RKO (cell line): ENCODE results near the gene ARHGEF37.

ENCODE experiments used
- DNase-seq: peaks from one replicate; pipeline ENCODE4 v3.0.0-alpha.2; 2016; ENCODE audit warnings: low spot score

The ARHGEF37 gene

DNA sequence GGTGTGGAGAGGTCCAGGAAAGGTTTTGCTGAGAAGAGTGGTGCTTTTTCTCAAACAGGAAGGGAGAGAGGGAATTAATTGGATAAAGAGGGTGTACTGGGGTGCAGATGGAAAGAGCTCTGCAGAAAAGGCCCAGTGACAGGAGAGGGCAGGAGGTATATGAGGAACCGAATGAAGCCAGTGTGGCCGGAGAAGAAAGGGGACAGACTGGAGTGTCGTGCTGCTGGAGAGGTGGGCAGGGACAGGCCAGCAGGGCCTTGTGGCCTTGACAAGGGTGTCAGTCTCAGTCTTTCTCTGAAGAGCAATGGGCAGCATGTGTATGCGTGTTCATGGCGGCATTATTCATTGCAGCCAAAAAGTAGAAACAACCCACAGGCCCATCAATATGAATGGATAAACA is 48.1 kb downstream of the ARHGEF37 start:
- no peak for DNase-seq

DNA sequence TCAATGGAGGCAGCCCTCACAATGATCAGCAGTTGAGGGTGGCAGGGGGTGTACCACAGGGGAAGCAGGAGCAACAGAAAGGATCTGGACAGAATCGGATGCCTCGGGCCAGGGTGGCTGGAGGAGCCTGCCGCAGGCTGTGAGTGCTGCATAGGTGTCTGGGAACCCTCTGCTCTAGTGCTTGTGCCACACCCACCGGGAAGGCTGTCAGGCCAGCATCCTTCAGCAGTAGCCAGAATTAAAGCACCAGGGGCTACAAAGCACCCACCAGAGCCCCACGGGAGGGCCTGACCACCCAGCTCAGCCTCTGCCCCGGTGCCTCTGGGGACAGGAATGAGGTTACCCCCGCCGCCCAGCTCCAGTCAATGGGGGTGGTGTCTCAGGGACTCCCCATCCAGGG is 49.0 kb downstream of the ARHGEF37 start:
- no peak for DNase-seq

DNA sequence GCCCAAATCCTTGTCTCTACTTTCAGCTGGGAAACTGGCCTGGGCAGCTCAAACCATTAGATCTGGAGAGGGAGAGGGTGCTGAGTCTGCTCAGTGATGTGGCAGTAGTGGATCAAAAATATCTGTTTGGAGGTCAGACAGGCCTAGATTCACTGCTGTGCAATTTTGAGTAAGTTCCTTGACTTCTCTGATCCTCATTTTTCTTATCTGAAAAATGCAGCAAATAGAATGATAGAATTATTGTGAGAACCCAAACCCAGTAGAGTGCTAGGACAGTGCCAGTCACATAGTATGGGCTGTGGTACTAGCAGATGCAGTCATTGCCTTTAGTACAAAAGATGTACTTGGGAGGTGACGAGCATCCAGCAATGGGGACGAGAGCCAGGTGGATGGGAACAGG is 50.2 kb downstream of the ARHGEF37 start:
- DNase-seq, result no peak

DNA sequence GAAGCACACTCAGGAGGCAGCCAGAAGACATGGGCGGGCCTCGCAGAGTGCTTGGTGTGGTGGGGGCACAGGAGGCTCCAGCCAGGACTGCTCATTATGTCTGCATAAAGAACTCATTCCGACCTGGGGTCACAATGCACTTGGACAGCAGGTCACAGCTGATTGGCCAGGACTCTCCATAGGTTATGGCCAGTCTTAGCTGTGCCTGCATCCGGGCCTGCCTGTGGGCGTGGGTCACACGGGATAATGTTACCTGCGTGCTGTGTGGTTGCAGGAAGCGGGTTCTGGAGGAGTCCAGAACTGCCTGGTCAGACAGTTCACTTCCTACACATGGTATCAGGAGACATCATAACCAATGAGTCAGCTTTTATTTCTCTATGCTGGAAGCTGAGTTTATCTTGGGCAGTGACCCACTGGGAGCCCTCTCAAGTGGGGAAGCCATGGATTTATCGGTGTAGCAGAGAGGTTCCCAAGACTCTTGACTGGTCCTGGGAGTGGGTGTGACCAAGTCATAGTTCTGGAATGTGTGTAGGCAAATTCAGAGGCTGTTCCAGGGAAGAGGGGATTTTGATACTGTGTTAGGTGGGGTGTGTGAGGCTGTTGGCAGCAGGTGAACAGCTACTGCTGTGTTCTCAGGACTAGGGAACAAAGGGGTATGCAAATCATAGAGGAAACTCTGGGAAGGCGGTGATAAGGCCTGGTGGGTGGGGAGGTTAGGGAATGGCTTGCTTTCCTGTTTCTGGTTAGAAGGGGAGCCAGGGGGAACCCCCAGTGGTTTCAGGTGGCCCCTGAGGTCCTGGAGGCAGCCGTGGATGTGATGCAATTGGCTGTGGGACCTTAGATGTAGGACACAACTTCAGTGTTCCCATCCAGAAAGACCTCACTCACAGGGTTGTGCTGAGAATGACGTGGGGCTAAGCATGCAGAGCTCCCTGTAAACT is 51.3 kb downstream of the ARHGEF37 start:
- DNase-seq, result peak; percentile 27

GRCh38 chr5:149633476-149634350 is 52.4 kb downstream of the ARHGEF37 start:
- no peak for DNase-seq

DNA sequence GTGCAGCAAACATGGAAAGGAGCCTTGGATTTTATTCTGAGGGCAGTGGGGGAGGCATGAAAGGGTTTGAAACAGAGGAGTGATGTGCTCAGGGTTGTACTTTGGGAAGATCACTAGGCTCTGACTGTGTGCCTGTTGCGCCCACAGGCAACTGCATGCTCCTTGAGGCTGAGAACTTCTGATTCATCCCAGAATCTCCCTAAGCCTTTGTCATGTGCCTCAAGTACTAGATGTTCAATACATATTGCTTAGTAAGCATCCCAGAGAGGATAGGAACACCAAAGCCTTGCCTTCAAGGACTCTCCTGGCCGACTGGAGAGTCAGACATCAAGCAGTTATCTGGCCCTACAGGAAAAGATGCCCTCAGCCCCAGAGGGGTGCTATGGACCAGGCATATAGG is 54.1 kb downstream of the ARHGEF37 start:
- no peak for DNase-seq

DNA sequence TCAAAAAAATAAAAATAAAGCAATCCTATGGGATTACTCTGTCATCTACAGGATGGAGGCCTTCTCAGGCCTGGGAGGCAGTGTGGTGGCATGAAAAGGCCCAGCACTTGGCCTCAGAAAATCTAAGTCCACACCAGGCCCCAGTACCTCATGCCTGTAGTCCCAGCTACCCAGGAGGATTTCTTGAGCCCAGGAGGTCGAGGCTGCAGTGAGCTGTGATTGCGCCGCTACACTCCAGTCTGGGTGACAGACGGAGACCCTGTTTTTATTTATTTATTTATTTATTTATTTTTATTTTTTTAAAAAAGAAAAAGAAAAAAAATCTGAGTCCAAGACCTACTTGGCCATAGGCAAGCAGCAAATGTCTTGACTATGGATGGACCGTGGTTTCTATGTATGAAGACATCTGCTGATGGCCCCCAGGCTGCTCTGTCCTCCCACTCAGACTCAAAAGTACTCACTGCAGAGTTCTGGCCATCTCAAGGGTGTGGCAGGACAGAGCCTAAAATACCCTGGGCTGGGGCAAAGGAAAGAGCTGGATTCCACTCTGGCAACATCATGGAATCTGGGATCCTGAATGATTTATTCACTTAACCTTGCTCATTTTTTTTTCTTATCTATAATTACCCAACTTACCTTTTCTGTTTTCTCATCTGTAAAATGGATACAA is 55.0 kb downstream of the ARHGEF37 start:
- DNase-seq, result no peak

DNA sequence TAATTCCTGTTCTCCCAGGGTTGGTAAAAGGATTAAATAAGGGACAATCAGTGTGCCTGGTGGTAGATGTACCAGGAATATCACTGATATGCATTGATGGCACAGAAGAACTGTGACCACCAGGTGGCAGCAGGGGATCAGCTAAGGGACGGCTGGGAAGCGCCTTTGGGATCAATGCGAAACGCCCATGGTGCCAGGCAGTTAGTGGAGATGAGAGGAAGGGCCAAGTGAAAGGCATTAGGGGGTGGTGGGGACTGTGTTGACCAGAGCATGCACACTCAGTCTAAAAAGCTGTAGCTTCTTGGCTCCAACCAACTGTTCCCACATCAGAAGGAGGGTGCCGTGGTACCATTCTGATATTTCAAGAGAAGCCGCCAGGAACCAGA is 55.6 kb downstream of the ARHGEF37 start:
- peak; percentile 72 for DNase-seq

DNA sequence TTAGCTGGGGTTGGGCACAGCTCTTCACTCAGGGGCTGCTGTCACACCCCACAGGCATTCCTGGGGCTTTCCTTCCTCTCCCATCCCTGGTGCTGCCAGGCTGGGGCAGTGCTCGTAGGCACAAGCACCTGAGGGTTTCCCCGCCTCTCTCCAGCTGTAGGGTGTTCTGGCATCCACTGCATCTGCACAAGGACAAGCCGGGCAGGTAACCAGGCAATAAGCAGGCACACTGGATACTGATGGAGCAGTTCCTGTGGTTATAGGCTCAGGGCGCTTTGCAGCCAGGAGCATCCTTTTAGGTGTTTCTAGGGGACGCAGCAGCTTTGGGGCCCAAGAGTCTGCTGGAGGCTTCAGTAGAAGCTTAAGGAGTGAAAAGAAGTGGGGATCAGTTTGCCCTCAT is 56.8 kb downstream of the ARHGEF37 start:
- no peak for DNase-seq

DNA sequence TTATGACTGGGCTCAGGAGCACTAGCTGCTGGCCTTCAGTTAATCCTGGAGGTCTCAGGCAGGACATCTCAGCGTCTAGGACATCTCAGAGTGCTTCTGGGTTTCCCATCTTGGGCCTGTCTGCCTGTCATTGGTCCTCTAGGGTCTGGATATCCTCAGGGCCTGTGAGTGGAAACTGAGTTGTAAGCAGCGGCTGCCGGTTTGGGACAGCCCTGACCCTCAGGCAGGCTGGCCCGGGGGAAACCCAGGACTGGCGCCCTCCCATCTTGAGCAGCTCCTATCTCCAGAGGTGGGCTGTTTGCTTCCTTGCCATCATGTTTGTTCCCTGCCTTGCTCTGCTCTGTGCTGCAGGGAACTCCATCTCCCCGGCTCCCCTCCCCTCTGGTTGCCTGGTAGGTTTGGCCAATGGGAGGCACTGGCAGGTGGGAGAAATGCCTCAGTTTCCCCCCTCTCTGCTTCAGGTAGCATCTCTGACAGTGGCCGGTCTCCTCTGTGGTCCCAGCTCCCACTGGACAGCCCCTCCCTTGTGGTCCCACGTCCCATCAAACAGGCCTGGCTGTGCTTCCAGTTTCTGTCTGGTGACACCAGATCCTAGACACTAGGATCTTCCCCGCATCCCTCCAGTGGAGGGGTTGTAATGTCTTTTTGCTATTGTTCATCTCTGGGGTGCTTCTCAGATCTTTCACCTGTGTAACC is 57.4 kb downstream of the ARHGEF37 start:
- DNase-seq, result no peak

GRCh38 chr5:149639737-149640136 is 58.4 kb downstream of the ARHGEF37 start:
- no peak for DNase-seq

GRCh38 chr5:149640350-149640999 is 59.2 kb downstream of the ARHGEF37 start:
- no peak for DNase-seq

GRCh38 chr5:149641000-149641576 is 59.8 kb downstream of the ARHGEF37 start:
- DNase-seq, result no peak

GRCh38 chr5:149641600-149641999 is 60.3 kb downstream of the ARHGEF37 start:
- no peak for DNase-seq

DNA sequence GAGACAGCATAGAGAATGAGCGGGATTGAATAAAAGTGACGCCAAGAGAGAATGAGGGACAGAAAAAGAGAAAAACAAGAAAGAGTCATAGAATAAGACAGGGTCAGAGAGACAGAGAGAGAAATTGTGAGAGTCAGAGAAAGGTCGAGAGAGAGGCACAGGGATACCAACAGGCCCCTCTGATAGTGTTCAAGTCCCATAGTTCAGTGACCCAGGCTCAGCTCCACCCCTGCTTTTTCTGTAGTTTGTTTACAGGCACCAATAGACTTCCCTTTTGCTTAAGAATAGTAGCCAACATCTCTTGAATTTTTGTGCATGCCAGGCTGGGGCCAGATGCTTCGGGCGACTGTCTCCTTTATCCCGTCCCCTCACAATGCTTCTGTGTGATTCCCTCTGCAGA is 62.5 kb downstream of the ARHGEF37 start:
- DNase-seq, result no peak

DNA sequence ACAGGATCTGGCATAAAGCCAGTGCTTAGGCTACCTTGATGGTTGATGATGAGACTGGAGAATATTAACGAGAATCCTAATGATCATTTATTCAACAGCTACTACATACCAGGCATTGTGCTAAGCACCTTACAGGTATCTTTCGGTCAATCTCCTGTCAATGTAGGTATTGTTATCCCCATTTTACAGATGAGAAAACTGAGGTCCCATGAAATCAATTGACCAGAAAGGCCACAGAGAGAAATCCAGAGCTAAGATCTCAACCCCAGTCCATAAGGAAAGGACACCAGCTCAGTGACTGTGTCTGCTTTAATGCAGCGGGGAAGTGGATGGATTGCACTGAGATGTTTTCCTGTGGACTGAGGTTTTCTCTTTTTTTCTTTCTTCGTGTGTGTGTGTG is 63.3 kb downstream of the ARHGEF37 start:
- DNase-seq, result no peak

GRCh38 chr5:149645236-149645635 is 63.9 kb downstream of the ARHGEF37 start:
- no peak for DNase-seq

- no peak for DNase-seq
These were observed 64.4 kb downstream of the ARHGEF37 start for GRCh38 chr5:149645725-149646124.

GRCh38 chr5:149646564-149646963 is 65.3 kb downstream of the ARHGEF37 start:
- peak; percentile 34 for DNase-seq

DNA sequence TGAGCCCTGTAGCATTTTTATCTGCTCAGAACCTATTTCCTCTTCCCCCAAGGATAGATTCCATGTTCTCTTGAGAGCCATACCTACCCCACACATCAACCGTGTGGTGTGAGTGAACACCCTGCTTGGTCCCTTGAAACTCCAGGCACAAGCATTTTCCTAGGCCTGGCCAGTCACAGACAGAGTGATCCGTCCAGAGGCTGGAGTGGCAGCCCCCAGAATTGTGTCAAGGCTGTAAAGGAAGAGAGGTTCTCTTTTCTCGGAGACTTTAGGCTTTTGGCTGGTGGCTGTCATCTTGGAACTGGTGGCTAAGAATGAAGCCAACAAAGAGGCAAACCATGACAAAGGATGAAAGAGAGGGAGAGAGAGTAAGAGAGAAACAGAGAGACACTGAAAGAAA is 66.0 kb downstream of the ARHGEF37 start:
- DNase-seq, result no peak
